Measurements from ENCODE around the gene DAZL.

The DAZL gene

GRCh38 chr3:16545413-16546185 lies 59.6 kb downstream of the DAZL start:
- TF ChIP-seq EZH2 (IDR thresholded peaks at IDR 0.05; ENCODE audit: borderline replicate concordance, low read depth, low read length, severe bottlenecking) (no peak), CTCF (IDR thresholded peaks at IDR 0.05; ENCODE audit: borderline replicate concordance, extremely low read depth, low read length, poor library complexity, severe bottlenecking) (no peak)
- no peaks in the 10 kb centered on the region for H3K27me3 ChIP-seq (ENCODE audit: insufficient read depth, low read length, poor library complexity)
- no peak overlapping the region for H2AFZ ChIP-seq (ENCODE audit: low read depth, low read length)
- H3K4me3 ChIP-seq (ENCODE audit: low read depth in 1 of 2, low read length in 2 of 2), result no peak overlapping the region
- no peak overlapping the region for H3K27ac ChIP-seq (ENCODE audit: low read length)
- H4K20me1 ChIP-seq (ENCODE audit: insufficient read depth, low read length), result no peaks in the 10 kb centered on the region
- DNase-seq (no peak), ATAC-seq (ENCODE audit: insufficient read depth, low read depth) (no peak)
- peaks cover 7% of the 10 kb centered on the region for H3K4me1 ChIP-seq (ENCODE audit: insufficient read depth, low read length)
- no peak overlapping the region for H3K4me2 ChIP-seq (ENCODE audit: insufficient read depth, low read length)
- no peak overlapping the region for H3K9ac ChIP-seq (ENCODE audit: low read depth, low read length)
- H3K79me2 ChIP-seq (ENCODE audit: insufficient read depth, low read length), result no peaks in the 10 kb centered on the region
- H3K36me3 ChIP-seq (ENCODE audit: insufficient read depth, low read length), result no peaks in the 10 kb centered on the region
- no peaks in the 10 kb centered on the region for H3K9me3 ChIP-seq (ENCODE audit: insufficient read depth, low read length, severe bottlenecking)

- no peak overlapping the region for H3K27ac ChIP-seq (ENCODE audit: low read length)
- no peaks in the 10 kb centered on the region for H3K79me2 ChIP-seq (ENCODE audit: insufficient read depth, low read length)
- H4K20me1 ChIP-seq (ENCODE audit: insufficient read depth, low read length), result no peaks in the 10 kb centered on the region
- no peaks in the 10 kb centered on the region for H3K27me3 ChIP-seq (ENCODE audit: insufficient read depth, low read length, poor library complexity)
- DNase-seq (no peak), ATAC-seq (ENCODE audit: insufficient read depth, low read depth) (no peak)
- no peak overlapping the region for H2AFZ ChIP-seq (ENCODE audit: low read depth, low read length)
- H3K9ac ChIP-seq (ENCODE audit: low read depth, low read length), result no peak overlapping the region
- no peaks in the 10 kb centered on the region for H3K9me3 ChIP-seq (ENCODE audit: insufficient read depth, low read length, severe bottlenecking)
- TF ChIP-seq CTCF (IDR thresholded peaks at IDR 0.05; ENCODE audit: borderline replicate concordance, extremely low read depth, low read length, poor library complexity, severe bottlenecking), result no peak
- no peak for TF ChIP-seq EZH2 (IDR thresholded peaks at IDR 0.05; ENCODE audit: borderline replicate concordance, low read depth, low read length, severe bottlenecking)
- H3K4me3 ChIP-seq (ENCODE audit: low read depth in 1 of 2, low read length in 2 of 2), result no peak overlapping the region
- H3K36me3 ChIP-seq (ENCODE audit: insufficient read depth, low read length), result no peaks in the 10 kb centered on the region
- no peaks in the 10 kb centered on the region for H3K4me1 ChIP-seq (ENCODE audit: insufficient read depth, low read length)
- no peak overlapping the region for H3K4me2 ChIP-seq (ENCODE audit: insufficient read depth, low read length)
These were observed 61.9 kb downstream of the DAZL start for GRCh38 chr3:16543242-16543864.

- TF ChIP-seq CTCF (IDR thresholded peaks at IDR 0.05; ENCODE audit: borderline replicate concordance, extremely low read depth, low read length, poor library complexity, severe bottlenecking), result no peak
- TF ChIP-seq EZH2 (IDR thresholded peaks at IDR 0.05; ENCODE audit: borderline replicate concordance, low read depth, low read length, severe bottlenecking), result no peak
- H3K9ac ChIP-seq (ENCODE audit: low read depth, low read length), result no peak overlapping the region
- H3K4me1 ChIP-seq (ENCODE audit: insufficient read depth, low read length), result no peaks in the 10 kb centered on the region
- H3K27me3 ChIP-seq (ENCODE audit: insufficient read depth, low read length, poor library complexity), result no peaks in the 10 kb centered on the region
- no peak for ATAC-seq (ENCODE audit: insufficient read depth, low read depth)
- no peak overlapping the region for H3K4me3 ChIP-seq (ENCODE audit: low read depth in 1 of 2, low read length in 2 of 2)
- H3K36me3 ChIP-seq (ENCODE audit: insufficient read depth, low read length), result no peaks in the 10 kb centered on the region
- H3K27ac ChIP-seq (ENCODE audit: low read length), result no peak overlapping the region
- no peaks in the 10 kb centered on the region for H3K79me2 ChIP-seq (ENCODE audit: insufficient read depth, low read length)
- peak overlapping the region; percentile 52; the same call in 1 of the 2 replicates for H2AFZ ChIP-seq (ENCODE audit: low read depth, low read length)
- H4K20me1 ChIP-seq (ENCODE audit: insufficient read depth, low read length), result no peaks in the 10 kb centered on the region
- no peaks in the 10 kb centered on the region for H3K9me3 ChIP-seq (ENCODE audit: insufficient read depth, low read length, severe bottlenecking)
- H3K4me2 ChIP-seq (ENCODE audit: insufficient read depth, low read length), result no peak overlapping the region
- DNase-seq, result no peak
These were observed 66.7 kb downstream of the DAZL start for GRCh38 chr3:16538507-16538906.
